ENCODE measurements around the gene VPS4A. TPM values are rescaled to one million over a fixed set of nuclear protein-coding genes. Genes with fewer than 3 reads are reported as not detected.

Gene VPS4A
- total and polyA plus RNA-seq, 4 donors = 13.3 to 15.7 (median 14.5) TPM

- Histone ChIP-seq H3K27ac (ENCODE audit: low read depth in 1 of 2, low read length in 2 of 2) (no peak overlapping the region), H3K9me3 (ENCODE audit: control insufficient read depth in 4 of 4, low read length in 3 of 4) (no peaks in the 10 kb centered on the region), H3K9ac (ENCODE audit: low read depth in 1 of 2, low read length in 2 of 2) (no peak overlapping the region), H3K4me1 (ENCODE audit: control insufficient read depth in 4 of 4, insufficient read depth in 4 of 4, low read length in 3 of 4) (peaks cover 0 to 3% (median 0%) of the 10 kb centered on the region in 4 donors), H3K36me3 (ENCODE audit: control insufficient read depth in 4 of 4, insufficient read depth in 3 of 4, low read depth in 1 of 4, low read length in 3 of 4) (peaks cover 0 to 4% (median 1%) of the 10 kb centered on the region in 4 donors), H3K4me3 (ENCODE audit: low read depth in 1 of 3, low read length in 3 of 3) (no peak overlapping the region), H3K27me3 (ENCODE audit: control insufficient read depth in 4 of 4, insufficient read depth in 4 of 4, low read length in 3 of 4) (no peaks in the 10 kb centered on the region)
- no peak for TF ChIP-seq EGR1 (IDR thresholded peaks at IDR 0.05; ENCODE audit: low read depth in 2 of 2)
- TF ChIP-seq JUND (IDR thresholded peaks at IDR 0.05) = no peak
- TF ChIP-seq MAX (IDR thresholded peaks at IDR 0.05) = no peak
- no peak for TF ChIP-seq RXRA (IDR thresholded peaks at IDR 0.05)
- no peak for TF ChIP-seq HNF4G (IDR thresholded peaks at IDR 0.05)
- TF ChIP-seq HNF4A (conservative IDR thresholded peaks at IDR 0.05) = no peak
- no peak for TF ChIP-seq FOXA1 (IDR thresholded peaks at IDR 0.05)
- TF ChIP-seq ATF3 (IDR thresholded peaks at IDR 0.05) = no peak
- TF ChIP-seq SP1 (IDR thresholded peaks at IDR 0.05) = no peak
- TF ChIP-seq GABPA (IDR thresholded peaks at IDR 0.05 in 1 of 2, conservative IDR thresholded peaks at IDR 0.05 in 1 of 2) = no peak
- TF ChIP-seq, protein P1, sequence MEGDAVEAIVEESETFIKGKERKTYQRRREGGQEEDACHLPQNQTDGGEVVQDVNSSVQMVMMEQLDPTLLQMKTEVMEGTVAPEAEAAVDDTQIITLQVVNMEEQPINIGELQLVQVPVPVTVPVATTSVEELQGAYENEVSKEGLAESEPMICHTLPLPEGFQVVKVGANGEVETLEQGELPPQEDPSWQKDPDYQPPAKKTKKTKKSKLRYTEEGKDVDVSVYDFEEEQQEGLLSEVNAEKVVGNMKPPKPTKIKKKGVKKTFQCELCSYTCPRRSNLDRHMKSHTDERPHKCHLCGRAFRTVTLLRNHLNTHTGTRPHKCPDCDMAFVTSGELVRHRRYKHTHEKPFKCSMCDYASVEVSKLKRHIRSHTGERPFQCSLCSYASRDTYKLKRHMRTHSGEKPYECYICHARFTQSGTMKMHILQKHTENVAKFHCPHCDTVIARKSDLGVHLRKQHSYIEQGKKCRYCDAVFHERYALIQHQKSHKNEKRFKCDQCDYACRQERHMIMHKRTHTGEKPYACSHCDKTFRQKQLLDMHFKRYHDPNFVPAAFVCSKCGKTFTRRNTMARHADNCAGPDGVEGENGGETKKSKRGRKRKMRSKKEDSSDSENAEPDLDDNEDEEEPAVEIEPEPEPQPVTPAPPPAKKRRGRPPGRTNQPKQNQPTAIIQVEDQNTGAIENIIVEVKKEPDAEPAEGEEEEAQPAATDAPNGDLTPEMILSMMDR (IDR thresholded peaks at IDR 0.05; ENCODE audit: low read depth, low read length, missing input control) = no peak
- TF ChIP-seq, protein P2, sequence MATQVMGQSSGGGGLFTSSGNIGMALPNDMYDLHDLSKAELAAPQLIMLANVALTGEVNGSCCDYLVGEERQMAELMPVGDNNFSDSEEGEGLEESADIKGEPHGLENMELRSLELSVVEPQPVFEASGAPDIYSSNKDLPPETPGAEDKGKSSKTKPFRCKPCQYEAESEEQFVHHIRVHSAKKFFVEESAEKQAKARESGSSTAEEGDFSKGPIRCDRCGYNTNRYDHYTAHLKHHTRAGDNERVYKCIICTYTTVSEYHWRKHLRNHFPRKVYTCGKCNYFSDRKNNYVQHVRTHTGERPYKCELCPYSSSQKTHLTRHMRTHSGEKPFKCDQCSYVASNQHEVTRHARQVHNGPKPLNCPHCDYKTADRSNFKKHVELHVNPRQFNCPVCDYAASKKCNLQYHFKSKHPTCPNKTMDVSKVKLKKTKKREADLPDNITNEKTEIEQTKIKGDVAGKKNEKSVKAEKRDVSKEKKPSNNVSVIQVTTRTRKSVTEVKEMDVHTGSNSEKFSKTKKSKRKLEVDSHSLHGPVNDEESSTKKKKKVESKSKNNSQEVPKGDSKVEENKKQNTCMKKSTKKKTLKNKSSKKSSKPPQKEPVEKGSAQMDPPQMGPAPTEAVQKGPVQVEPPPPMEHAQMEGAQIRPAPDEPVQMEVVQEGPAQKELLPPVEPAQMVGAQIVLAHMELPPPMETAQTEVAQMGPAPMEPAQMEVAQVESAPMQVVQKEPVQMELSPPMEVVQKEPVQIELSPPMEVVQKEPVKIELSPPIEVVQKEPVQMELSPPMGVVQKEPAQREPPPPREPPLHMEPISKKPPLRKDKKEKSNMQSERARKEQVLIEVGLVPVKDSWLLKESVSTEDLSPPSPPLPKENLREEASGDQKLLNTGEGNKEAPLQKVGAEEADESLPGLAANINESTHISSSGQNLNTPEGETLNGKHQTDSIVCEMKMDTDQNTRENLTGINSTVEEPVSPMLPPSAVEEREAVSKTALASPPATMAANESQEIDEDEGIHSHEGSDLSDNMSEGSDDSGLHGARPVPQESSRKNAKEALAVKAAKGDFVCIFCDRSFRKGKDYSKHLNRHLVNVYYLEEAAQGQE (IDR thresholded peaks at IDR 0.05) = no peak
- no peak for TF ChIP-seq NR2F2 (IDR thresholded peaks at IDR 0.05)
- no peak for TF ChIP-seq FOXA2 (IDR thresholded peaks at IDR 0.05)
- no peak for TF ChIP-seq TAF1 (conservative IDR thresholded peaks at IDR 0.05)
- no peak for TF ChIP-seq RAD21 (IDR thresholded peaks at IDR 0.05)
- no peak for TF ChIP-seq YY1 (IDR thresholded peaks at IDR 0.05)
- TF ChIP-seq, protein P3, sequence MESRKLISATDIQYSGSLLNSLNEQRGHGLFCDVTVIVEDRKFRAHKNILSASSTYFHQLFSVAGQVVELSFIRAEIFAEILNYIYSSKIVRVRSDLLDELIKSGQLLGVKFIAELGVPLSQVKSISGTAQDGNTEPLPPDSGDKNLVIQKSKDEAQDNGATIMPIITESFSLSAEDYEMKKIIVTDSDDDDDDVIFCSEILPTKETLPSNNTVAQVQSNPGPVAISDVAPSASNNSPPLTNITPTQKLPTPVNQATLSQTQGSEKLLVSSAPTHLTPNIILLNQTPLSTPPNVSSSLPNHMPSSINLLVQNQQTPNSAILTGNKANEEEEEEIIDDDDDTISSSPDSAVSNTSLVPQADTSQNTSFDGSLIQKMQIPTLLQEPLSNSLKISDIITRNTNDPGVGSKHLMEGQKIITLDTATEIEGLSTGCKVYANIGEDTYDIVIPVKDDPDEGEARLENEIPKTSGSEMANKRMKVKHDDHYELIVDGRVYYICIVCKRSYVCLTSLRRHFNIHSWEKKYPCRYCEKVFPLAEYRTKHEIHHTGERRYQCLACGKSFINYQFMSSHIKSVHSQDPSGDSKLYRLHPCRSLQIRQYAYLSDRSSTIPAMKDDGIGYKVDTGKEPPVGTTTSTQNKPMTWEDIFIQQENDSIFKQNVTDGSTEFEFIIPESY (IDR thresholded peaks at IDR 0.05) = no peak
- WGBS = 87% methylated on average over 4 of the region's 4 CpGs
- no peak for DNase-seq (ENCODE audit: low spot score)
Measured at GRCh38 chr16:69283851-69284250, 27.3 kb upstream of the VPS4A start.

All from liver (tissue), 9 donors.